ENCODE measurements around the gene ATP5F1D.

The ATP5F1D gene

GRCh38 chr19:1255186-1256161 is 13.9 kb downstream of the ATP5F1D start:
- Histone ChIP-seq H3K27me3 (ENCODE audit: insufficient read depth, poor library complexity, severe bottlenecking) (no peaks in the 10 kb centered on the region), H3K4me3 (replicated peaks; ENCODE audit: insufficient read depth, low read length) (no peak overlapping the region), H3K27ac (replicated peaks) (peak overlapping the region; percentile 23; the same call in 1 of the 2 replicates)
- no peak for DNase-seq (ENCODE audit: low read depth in 1 of 2, low spot score in 1 of 2)
- TF ChIP-seq SPI1 (IDR thresholded peaks at IDR 0.05; ENCODE audit: borderline replicate concordance, low read depth), result no peak
- TF ChIP-seq POLR2AphosphoS5 (IDR thresholded peaks at IDR 0.05; ENCODE audit: low read depth), result no peak
- no peak for TF ChIP-seq GABPA (IDR thresholded peaks at IDR 0.05; ENCODE audit: low read depth)
- no peak for TF ChIP-seq REST (IDR thresholded peaks at IDR 0.05; ENCODE audit: insufficient replicate concordance, low read depth)

GRCh38 chr19:1256646-1257474 is 15.3 kb downstream of the ATP5F1D start:
- no peak overlapping the region for H3K27ac ChIP-seq (replicated peaks)
- TF ChIP-seq REST (IDR thresholded peaks at IDR 0.05; ENCODE audit: insufficient replicate concordance, low read depth) (no peak), POLR2AphosphoS5 (IDR thresholded peaks at IDR 0.05; ENCODE audit: low read depth) (0 out of 2 replicates have a peak, but pooled peaks have one; percentile 4), SPI1 (IDR thresholded peaks at IDR 0.05; ENCODE audit: borderline replicate concordance, low read depth) (no peak), CTCF (IDR thresholded peaks at IDR 0.05; ENCODE audit: insufficient read depth, low read length) (no peak), GABPA (IDR thresholded peaks at IDR 0.05; ENCODE audit: low read depth) (no peak)
- no peak for DNase-seq (ENCODE audit: low read depth in 1 of 2, low spot score in 1 of 2)
- H3K27me3 ChIP-seq (ENCODE audit: insufficient read depth, poor library complexity, severe bottlenecking), result no peaks in the 10 kb centered on the region
- H3K4me3 ChIP-seq (replicated peaks; ENCODE audit: insufficient read depth, low read length), result no peak overlapping the region

- peak overlapping the region; percentile 82 for H3K27ac ChIP-seq (replicated peaks)
- H3K4me3 ChIP-seq (replicated peaks; ENCODE audit: insufficient read depth, low read length), result no peak overlapping the region
- no peak for DNase-seq (ENCODE audit: low read depth in 1 of 2, low spot score in 1 of 2)
Observed at GRCh38 chr19:1257475-1258162, 16.1 kb downstream of the ATP5F1D start.

More at GRCh38 chr19:1257475-1258162, 16.1 kb downstream of the ATP5F1D start:
- TF ChIP-seq POLR2AphosphoS5 (IDR thresholded peaks at IDR 0.05; ENCODE audit: low read depth) (peak; percentile 37; the same call in 1 of the 2 replicates), REST (IDR thresholded peaks at IDR 0.05; ENCODE audit: insufficient replicate concordance, low read depth) (no peak)
- no peaks in the 10 kb centered on the region for H3K27me3 ChIP-seq (ENCODE audit: insufficient read depth, poor library complexity, severe bottlenecking)

All from HL-60 (cell line).